ENCODE data around the gene EIF5B.

Gene EIF5B

GRCh38 chr2:99420031-99420430 is 82.8 kb downstream of the EIF5B start:
- no peak for DNase-seq

GRCh38 chr2:99420751-99421299 is 83.6 kb downstream of the EIF5B start:
- no peak for DNase-seq

GRCh38 chr2:99421469-99421868 is 84.3 kb downstream of the EIF5B start:
- no peak for DNase-seq

GRCh38 chr2:99422599-99422998 is 85.4 kb downstream of the EIF5B start:
- DNase-seq, result no peak

- DNase-seq, result no peak
These were observed 87.2 kb downstream of the EIF5B start for GRCh38 chr2:99424371-99424770.

GRCh38 chr2:99425022-99425421 is 87.8 kb downstream of the EIF5B start:
- DNase-seq, result no peak

- DNase-seq, result no peak
These were observed 93.6 kb downstream of the EIF5B start for GRCh38 chr2:99430614-99431291.

- no peak for DNase-seq
These were observed 94.5 kb downstream of the EIF5B start for GRCh38 chr2:99431587-99432275.

- no peak for DNase-seq
These were observed 96.2 kb downstream of the EIF5B start for GRCh38 chr2:99433340-99433739.

- no peak for DNase-seq
These were observed 99.7 kb downstream of the EIF5B start for GRCh38 chr2:99436874-99437273.

- no peak for DNase-seq
These were observed 102.8 kb downstream of the EIF5B start for GRCh38 chr2:99439971-99440505.

GRCh38 chr2:99442837-99443236 is 105.6 kb downstream of the EIF5B start:
- DNase-seq, result no peak

- no peak for DNase-seq
These were observed 107.0 kb downstream of the EIF5B start for GRCh38 chr2:99444222-99444621.

GRCh38 chr2:99445065-99445464 is 107.9 kb downstream of the EIF5B start:
- no peak for DNase-seq

GRCh38 chr2:99448556-99448955 is 111.4 kb downstream of the EIF5B start:
- no peak for DNase-seq

GRCh38 chr2:99450199-99450598 is 113.0 kb downstream of the EIF5B start:
- DNase-seq, result no peak
